ENCODE data around the gene POLH. TPM values are rescaled to one million over a fixed set of nuclear protein-coding genes. Genes with fewer than 3 reads are reported as not detected.

Gene POLH
- total and polyA plus RNA-seq, 2 donors (not counting 1 experiment from before 2014, with no cell fraction given), result 19.0 to 21.8 TPM

DNA sequence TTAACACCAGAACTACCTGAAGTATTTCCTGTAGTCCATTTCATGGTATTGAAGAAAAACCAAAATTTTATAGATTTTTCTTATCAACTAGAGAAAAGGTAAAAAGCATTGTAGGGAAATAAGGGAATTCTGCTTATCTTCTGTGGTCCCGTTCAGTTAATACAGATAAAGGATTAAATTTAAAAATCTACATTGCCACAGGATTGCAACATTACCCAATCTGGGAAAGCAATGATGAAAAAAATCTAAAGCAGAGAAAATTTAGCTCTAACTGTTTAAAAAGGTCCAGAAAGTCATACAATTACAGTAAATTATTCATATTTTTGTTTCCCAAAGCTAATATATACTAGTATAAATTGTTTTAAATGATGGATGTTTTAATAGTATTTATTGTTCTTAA, 18.0 kb downstream of the POLH start:
- Histone ChIP-seq H3K27me3 (ENCODE audit: control insufficient read depth, insufficient read depth, low read length) (no peaks in the 10 kb centered on the region), H3K27ac (ENCODE audit: insufficient read depth, low read length) (no peak overlapping the region), H3K79me2 (ENCODE audit: control insufficient read depth, insufficient read depth, low read length) (no peaks in the 10 kb centered on the region), H3K9ac (ENCODE audit: insufficient read depth, low read length) (no peak overlapping the region), H3K9me3 (ENCODE audit: control insufficient read depth, insufficient read depth, low read depth, low read length) (no peaks in the 10 kb centered on the region), H3K4me3 (replicated peaks in 1 of 4; ENCODE audit: control extremely low read depth in 1 of 4, insufficient read depth in 1 of 4, low read depth in 3 of 4, low read length in 4 of 4) (no peak overlapping the region), H2AFZ (ENCODE audit: low read length) (no peak overlapping the region), H3K36me3 (ENCODE audit: control insufficient read depth, insufficient read depth, low read length) (peaks cover 2% of the 10 kb centered on the region), H3K4me1 (ENCODE audit: control insufficient read depth, extremely low read depth, insufficient read depth, low read length) (no peaks in the 10 kb centered on the region), H3K4me2 (ENCODE audit: extremely low read depth, insufficient read depth, low read length) (no peak overlapping the region), H4K20me1 (ENCODE audit: control insufficient read depth, extremely low read depth, insufficient read depth, low read length) (no peaks in the 10 kb centered on the region)
- TF ChIP-seq, protein P1, sequence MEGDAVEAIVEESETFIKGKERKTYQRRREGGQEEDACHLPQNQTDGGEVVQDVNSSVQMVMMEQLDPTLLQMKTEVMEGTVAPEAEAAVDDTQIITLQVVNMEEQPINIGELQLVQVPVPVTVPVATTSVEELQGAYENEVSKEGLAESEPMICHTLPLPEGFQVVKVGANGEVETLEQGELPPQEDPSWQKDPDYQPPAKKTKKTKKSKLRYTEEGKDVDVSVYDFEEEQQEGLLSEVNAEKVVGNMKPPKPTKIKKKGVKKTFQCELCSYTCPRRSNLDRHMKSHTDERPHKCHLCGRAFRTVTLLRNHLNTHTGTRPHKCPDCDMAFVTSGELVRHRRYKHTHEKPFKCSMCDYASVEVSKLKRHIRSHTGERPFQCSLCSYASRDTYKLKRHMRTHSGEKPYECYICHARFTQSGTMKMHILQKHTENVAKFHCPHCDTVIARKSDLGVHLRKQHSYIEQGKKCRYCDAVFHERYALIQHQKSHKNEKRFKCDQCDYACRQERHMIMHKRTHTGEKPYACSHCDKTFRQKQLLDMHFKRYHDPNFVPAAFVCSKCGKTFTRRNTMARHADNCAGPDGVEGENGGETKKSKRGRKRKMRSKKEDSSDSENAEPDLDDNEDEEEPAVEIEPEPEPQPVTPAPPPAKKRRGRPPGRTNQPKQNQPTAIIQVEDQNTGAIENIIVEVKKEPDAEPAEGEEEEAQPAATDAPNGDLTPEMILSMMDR (conservative IDR thresholded peaks at IDR 0.05 in 1 of 2, IDR thresholded peaks at IDR 0.05 in 1 of 2; ENCODE audit: low read depth in 1 of 2, low read length in 2 of 2), result no peak
- no peak for TF ChIP-seq EZH2 (IDR thresholded peaks at IDR 0.05; ENCODE audit: low read length, missing control alignments)
- peak in 1 of 2 donors; percentile 31 for DNase-seq (ENCODE audit: low read depth in 2 of 2)

DNA sequence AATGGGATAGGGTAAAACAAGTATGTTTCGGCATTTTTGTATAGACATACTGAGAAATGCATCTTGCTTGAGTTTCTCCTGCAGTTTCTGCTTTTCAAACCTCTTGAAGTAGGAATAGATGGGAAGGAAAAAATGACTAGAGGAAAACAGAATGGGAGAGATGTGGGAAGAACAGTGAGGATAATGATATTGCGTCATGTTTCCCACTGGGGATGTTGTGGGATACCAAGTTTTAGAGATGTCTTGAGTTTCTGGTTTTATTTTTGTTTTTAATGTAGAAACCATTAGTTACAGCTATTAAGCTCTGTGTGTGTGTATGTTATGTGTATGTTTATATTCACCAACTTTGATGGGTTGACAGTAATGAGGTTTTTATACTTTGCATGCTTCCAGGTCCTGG, 24.6 kb downstream of the POLH start:
- H3K36me3 ChIP-seq (ENCODE audit: control insufficient read depth, insufficient read depth, low read length), result peaks cover 2% of the 10 kb centered on the region
- no peak overlapping the region for H2AFZ ChIP-seq (ENCODE audit: low read length)
- H3K27ac ChIP-seq (ENCODE audit: insufficient read depth, low read length), result no peak overlapping the region

DNA sequence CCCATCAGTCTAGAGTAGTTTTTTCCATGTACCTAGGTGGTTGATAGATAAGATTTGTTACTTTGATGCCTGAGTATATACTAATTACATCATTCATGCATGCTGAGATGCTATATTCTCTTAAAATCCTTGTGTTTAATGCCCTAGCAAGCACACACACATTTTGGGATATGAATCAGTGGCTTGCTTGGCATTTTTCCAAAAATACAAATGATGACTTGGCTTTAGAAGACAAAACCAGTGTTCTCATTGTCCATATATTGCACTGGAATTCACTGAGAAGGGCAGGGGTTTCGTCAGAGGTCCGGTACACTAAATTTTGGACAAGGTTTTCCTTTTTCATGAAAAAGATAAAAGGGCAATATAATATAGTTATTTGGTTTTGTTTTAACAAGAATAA, 28.2 kb downstream of the POLH start:
- no peaks in the 10 kb centered on the region for H3K4me1 ChIP-seq (ENCODE audit: control insufficient read depth, extremely low read depth, insufficient read depth, low read length)
- peak; percentile 88 to 90 for DNase-seq (ENCODE audit: low read depth in 2 of 2)
- H3K36me3 ChIP-seq (ENCODE audit: control insufficient read depth, insufficient read depth, low read length), result peaks cover 2% of the 10 kb centered on the region
- no peak overlapping the region for H2AFZ ChIP-seq (ENCODE audit: low read length)
- no peaks in the 10 kb centered on the region for H3K9me3 ChIP-seq (ENCODE audit: control insufficient read depth, insufficient read depth, low read depth, low read length)
- H3K4me2 ChIP-seq (ENCODE audit: extremely low read depth, insufficient read depth, low read length), result no peak overlapping the region
- H4K20me1 ChIP-seq (ENCODE audit: control insufficient read depth, extremely low read depth, insufficient read depth, low read length), result no peaks in the 10 kb centered on the region
- no peak overlapping the region for H3K4me3 ChIP-seq (replicated peaks in 1 of 4; ENCODE audit: control extremely low read depth in 1 of 4, insufficient read depth in 1 of 4, low read depth in 3 of 4, low read length in 4 of 4)
- no peaks in the 10 kb centered on the region for H3K79me2 ChIP-seq (ENCODE audit: control insufficient read depth, insufficient read depth, low read length)
- H3K27me3 ChIP-seq (ENCODE audit: control insufficient read depth, insufficient read depth, low read length), result no peaks in the 10 kb centered on the region
- no peak overlapping the region for H3K27ac ChIP-seq (ENCODE audit: insufficient read depth, low read length)
- TF ChIP-seq, protein P1 (conservative IDR thresholded peaks at IDR 0.05 in 1 of 2, IDR thresholded peaks at IDR 0.05 in 1 of 2; ENCODE audit: low read depth in 1 of 2, low read length in 2 of 2), result no peak
- TF ChIP-seq EZH2 (IDR thresholded peaks at IDR 0.05; ENCODE audit: low read length, missing control alignments), result no peak
- no peak overlapping the region for H3K9ac ChIP-seq (ENCODE audit: insufficient read depth, low read length)

More for the DNA sequence above, 24.6 kb downstream of the POLH start:
- Histone ChIP-seq H3K9ac (ENCODE audit: insufficient read depth, low read length) (no peak overlapping the region), H3K27me3 (ENCODE audit: control insufficient read depth, insufficient read depth, low read length) (no peaks in the 10 kb centered on the region), H3K4me3 (replicated peaks in 1 of 4; ENCODE audit: control extremely low read depth in 1 of 4, insufficient read depth in 1 of 4, low read depth in 3 of 4, low read length in 4 of 4) (no peak overlapping the region), H3K4me2 (ENCODE audit: extremely low read depth, insufficient read depth, low read length) (no peak overlapping the region), H3K79me2 (ENCODE audit: control insufficient read depth, insufficient read depth, low read length) (no peaks in the 10 kb centered on the region), H3K4me1 (ENCODE audit: control insufficient read depth, extremely low read depth, insufficient read depth, low read length) (no peaks in the 10 kb centered on the region), H4K20me1 (ENCODE audit: control insufficient read depth, extremely low read depth, insufficient read depth, low read length) (no peaks in the 10 kb centered on the region), H3K9me3 (ENCODE audit: control insufficient read depth, insufficient read depth, low read depth, low read length) (no peaks in the 10 kb centered on the region)
- DNase-seq (ENCODE audit: low read depth in 2 of 2), result no peak
- TF ChIP-seq, protein P1 (conservative IDR thresholded peaks at IDR 0.05 in 1 of 2, IDR thresholded peaks at IDR 0.05 in 1 of 2; ENCODE audit: low read depth in 1 of 2, low read length in 2 of 2), result no peak
- TF ChIP-seq EZH2 (IDR thresholded peaks at IDR 0.05; ENCODE audit: low read length, missing control alignments), result no peak

Data from fibroblast of lung (primary cell).